GM19455 (cell line): ENCODE measurements around the gene IFT22.
"Not testable (repeated sequence)": the region's sequence is repeated elsewhere in the genome, so short reads cannot be mapped to it uniquely, and the experiment has no call there.

Experiments
- ATAC-seq: cut with Tn5 transposase; IDR thresholded peaks from one replicate; pipeline ENCODE4 v1.9.1; 2021; ENCODE audit not compliant: unreplicated experiment

Gene IFT22

GRCh38 chr7:101278461-101279292, 42.9 kb downstream of the IFT22 start:
- no peak for ATAC-seq

- no peak for ATAC-seq
Measured at GRCh38 chr7:101277155-101277554, 44.5 kb downstream of the IFT22 start.

- ATAC-seq = no peak
Measured at GRCh38 chr7:101273206-101273605, 48.4 kb downstream of the IFT22 start.

GRCh38 chr7:101271021-101271420, 50.6 kb downstream of the IFT22 start:
- no peak for ATAC-seq

GRCh38 chr7:101269664-101270063, 51.9 kb downstream of the IFT22 start:
- no peak for ATAC-seq

GRCh38 chr7:101265622-101266516, 55.7 kb downstream of the IFT22 start:
- ATAC-seq = no peak

GRCh38 chr7:101264102-101264706, 57.4 kb downstream of the IFT22 start:
- ATAC-seq = not testable (repeated sequence)
